Measurements from ENCODE around the gene AIF1L.

AIF1L gene

GRCh38 chr9:131165523-131165922 lies 69.2 kb downstream of the AIF1L start:
- DNase-seq (ENCODE audit: low read depth in 2 of 2), result no peak

- no peak for DNase-seq (ENCODE audit: low read depth in 2 of 2)
Measured at GRCh38 chr9:131167146-131167692, 70.9 kb downstream of the AIF1L start.

- no peak for DNase-seq (ENCODE audit: low read depth in 2 of 2)
Measured at GRCh38 chr9:131167936-131168335, 71.6 kb downstream of the AIF1L start.

- no peak for DNase-seq (ENCODE audit: low read depth in 2 of 2)
Measured at GRCh38 chr9:131169563-131170240, 73.4 kb downstream of the AIF1L start.
